HG03575 (cell line): ENCODE measurements around the gene SMG5.
"Not testable (repeated sequence)": the region's sequence is repeated elsewhere in the genome, so short reads cannot be mapped to it uniquely, and the experiment has no call there.

Experiments used
- ATAC-seq: cut with Tn5 transposase; IDR thresholded peaks from one replicate; pipeline ENCODE4 v1.9.1; 2021; ENCODE audit not compliant: unreplicated experiment, insufficient number of reproducible peaks, low FRiP score; ENCODE audit errors: extremely low read depth

Gene SMG5

GRCh38 chr1:156282479-156283222 is at the start of gene SMG5:
TSS of gene SMG5 (minus strand) at chr1:156282825. CDS start at chr1:156282680, 145 bp downstream.
- peak; percentile 56 for ATAC-seq

DNA sequence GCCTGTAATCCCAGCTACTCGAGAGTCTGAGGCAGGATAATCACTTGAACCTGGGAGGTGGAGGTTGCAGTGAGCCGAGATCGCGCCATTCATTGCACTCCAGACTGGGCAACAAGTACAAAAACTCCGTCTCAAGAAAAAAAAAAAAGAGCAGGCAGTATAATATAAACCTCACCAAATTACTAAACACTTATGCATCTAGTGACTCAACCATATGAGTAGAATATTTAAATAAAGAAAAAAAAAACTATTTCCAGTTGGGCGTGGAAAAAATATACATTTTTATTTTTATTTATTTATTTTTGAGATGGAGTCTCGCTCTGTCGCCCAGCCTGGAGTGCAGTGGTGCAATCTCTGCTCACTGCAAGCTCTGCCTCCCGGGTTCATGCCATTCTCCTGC is 40.6 kb upstream of the SMG5 start:
- not testable (repeated sequence) for ATAC-seq

DNA sequence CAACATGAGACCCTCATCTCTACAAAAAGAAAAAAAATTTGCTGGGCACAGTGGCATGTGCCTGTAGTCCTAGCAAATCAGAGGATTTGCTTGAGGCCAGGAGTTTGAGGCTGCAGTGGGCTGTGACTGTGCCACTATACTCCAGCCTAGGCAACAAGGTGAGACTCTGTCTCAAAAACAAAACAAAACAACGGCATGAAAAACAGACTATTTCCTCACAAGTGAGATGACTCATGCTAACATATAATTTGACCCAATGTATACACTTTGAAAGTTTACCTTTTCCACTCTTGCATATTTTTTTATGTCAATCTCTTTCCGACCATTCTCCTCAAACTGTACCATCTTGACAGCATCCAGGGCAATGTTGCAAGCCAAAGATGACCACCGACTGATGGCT is 37.9 kb upstream of the SMG5 start:
- no peak for ATAC-seq

DNA sequence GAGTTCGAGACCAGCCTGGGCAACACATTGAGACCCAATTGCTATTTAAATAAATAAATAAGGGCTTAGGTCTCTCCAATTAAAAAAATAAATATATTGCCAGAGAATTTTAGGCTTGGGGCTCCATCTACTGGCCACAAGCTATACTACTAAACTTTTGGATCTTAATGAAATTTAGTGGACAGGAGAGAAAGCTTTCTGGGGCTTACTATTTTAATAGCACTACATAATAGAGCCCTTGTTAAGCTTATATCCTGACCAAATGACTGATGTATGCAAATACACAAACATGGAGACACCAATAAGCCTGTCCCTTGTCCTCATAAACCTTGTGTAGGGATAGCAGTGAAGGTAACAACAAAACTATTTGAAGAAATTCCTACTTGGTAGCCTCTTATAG is 37.0 kb upstream of the SMG5 start:
- no peak for ATAC-seq

DNA sequence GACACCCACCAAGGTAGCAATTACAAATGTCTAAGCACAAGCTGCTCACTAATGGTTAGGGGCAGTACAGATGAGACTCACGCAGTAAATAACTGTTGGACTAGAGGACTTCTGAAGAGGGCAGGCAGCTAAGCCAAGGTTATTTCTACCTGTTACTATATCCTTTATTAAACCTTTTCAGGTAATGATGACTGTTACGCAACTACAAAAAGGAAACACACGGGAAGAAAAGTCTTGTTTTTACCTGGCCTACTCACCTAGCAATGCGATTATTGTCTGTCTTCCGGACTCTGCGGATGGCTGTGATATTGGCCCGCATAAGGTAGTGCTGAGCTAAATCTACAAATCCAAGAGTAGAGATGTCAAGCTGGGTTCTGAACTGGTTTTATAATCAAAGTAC is 34.3 kb upstream of the SMG5 start:
- ATAC-seq, result no peak

DNA sequence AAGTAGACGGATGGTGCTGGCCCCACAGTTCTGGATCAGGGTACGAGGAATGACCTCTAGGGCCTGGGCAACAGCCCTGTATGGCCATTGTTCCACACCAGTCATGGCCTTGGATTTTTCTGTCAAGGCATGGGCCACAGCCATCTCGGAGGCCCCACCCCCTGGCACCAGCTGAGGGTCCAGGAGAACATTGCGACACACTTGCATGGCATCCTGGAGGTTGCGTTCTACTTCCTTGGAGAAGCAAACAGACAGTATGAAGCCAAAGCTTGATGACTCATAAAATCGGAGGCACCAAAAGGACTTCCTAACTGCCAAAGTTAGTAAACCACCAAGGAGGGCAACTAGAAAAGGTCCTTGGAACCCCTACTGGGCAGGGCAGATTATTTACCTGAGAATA is 28.3 kb upstream of the SMG5 start:
- ATAC-seq, result no peak

GRCh38 chr1:156308078-156308477 is 25.5 kb upstream of the SMG5 start:
- no peak for ATAC-seq

GRCh38 chr1:156305215-156305614 is 22.6 kb upstream of the SMG5 start:
- no peak for ATAC-seq

DNA sequence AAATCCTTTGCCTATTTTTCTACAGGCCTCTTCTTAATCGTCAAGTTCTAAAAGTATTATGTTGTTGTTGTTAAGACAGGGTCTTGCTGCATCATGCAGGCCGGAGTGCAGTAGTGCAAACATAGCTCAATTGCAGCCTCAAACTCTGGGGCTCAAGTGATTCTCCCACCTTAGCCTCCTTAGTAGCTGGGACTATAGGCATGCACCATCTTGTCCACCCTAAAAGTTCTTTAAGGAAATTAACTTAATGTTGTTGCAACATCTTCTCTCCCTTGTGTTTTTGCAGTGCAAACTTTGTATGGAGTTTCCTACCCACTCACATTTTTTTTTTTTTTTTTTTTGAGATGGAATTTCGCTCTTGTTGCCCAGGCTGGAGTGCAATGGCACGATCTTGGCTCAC is 20.6 kb upstream of the SMG5 start:
- ATAC-seq, result no peak

GRCh38 chr1:156298852-156299357 is 16.3 kb upstream of the SMG5 start, which contains the start of gene VHLL:
TSS of gene VHLL (minus strand) at chr1:156299307. CDS start at chr1:156299189, 118 bp downstream.
- ATAC-seq, result no peak

- no peak for ATAC-seq
These were observed 12.8 kb upstream of the SMG5 start, which contains the start of gene GLMP for GRCh38 chr1:156295391-156295947. TSS of gene GLMP (minus strand) at chr1:156295679. CDS start at chr1:156295645, 34 bp downstream.

GRCh38 chr1:156293895-156294294 is 11.3 kb upstream of the SMG5 start:
- no peak for ATAC-seq

DNA sequence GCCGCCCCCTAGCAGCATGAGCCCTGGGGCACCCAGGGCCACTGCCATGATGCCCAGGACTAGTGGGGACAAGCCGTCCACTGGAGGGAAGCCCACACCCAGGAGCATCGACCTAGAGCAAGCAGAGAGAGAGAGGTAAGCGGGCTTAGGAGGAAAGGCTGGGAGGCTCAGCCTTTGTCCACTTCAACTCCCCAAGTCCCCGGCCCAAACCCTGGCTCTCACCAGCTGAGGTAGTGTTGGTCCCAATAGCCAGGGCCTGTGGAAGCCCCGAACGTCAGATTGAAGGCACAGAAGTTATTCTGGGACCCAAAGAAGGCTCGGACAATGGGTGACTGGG is 10.4 kb upstream of the SMG5 start:
- no peak for ATAC-seq

DNA sequence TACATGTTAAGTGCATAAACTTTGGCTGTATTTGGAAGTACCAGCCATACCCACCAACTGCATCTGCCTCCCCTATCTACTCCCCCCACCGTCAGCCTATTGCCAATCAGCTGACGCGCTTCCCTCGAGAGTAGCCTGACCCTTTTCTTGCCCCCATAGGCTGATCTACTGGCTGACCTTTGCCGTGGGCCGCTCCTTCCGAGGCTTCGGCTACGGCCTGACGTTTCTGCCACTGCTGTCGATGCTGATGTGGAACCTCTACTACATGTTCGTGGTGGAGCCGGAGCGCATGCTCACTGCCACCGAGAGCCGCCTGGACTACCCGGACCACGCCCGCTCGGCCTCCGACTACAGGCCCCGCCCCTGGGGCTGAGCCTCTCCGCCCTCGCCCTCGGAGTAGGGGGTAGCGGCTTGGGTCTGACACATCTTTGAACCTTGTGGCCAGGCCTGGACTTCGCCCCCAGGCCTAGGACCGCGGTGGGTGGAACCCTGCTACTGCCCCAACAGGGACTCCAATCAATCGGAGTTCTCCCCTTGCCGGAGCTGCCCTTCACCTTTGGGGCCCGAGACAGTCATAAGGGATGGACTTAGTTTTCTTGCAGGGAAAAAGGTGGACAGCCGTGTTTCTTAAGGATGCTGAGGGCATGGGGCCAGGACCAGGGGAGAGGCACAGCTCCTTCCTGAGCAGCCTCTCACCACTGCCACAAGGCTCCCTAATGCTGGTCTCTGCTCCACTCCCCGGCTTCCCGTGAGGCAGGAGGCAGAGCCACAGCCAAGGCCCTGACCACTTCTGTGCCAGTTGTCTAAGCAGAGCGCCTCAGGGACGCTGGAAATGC is 8.8 kb upstream of the SMG5 start:
- no peak for ATAC-seq

DNA sequence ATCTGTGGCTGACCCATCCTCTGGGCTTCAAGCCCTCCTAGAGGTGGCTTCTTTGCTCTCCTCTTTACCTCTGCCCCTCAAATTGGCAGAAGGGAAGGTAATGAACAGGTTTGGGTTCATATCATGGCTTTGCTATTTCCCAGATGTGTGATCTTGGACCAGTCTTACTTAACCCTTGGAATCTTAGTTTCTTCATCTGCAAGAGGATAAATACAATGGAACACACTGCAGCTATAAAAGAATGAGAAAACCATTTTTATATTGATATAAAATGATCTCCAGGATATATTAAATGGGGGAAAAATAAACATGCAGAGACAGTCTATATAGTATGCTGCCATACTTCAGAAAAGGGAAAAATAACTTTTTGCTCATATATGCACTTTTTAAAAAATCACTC is 7.2 kb upstream of the SMG5 start:
- no peak for ATAC-seq

DNA sequence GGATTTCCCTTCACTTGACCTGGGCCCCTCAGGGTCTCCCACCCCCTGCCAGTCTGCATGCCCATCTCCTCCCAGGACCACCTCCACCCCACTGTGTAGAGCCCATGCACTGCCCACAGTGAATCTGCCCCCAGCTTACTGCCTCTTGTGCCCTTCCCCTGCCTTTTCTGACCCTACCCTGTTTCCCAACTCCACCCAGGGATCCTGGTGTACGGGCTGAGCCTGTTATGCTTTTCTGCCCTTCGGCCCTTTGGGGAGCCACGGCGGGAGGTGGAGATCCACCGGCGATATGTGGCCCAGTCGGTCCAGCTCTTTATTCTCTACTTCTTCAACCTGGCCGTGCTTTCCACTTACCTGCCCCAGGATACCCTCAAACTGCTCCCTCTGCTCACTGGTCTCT is 3.4 kb upstream of the SMG5 start:
- ATAC-seq, result no peak

DNA sequence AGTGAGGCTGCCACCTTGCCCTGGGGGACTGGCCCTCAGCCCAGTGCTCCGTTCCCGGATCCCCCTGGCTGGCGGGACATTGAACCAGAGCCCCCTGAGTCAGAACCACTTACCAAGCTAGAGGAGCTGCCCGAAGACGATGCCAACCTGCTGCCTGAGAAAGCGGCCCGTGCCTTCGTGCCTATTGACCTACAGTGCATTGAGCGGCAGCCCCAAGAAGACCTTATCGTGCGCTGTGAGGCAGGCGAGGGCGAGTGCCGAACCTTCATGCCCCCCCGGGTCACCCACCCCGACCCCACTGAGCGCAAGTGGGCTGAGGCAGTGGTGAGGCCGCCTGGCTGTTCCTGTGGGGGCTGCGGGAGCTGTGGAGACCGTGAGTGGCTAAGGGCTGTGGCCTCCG is 2.8 kb upstream of the SMG5 start:
- ATAC-seq, result no peak

DNA sequence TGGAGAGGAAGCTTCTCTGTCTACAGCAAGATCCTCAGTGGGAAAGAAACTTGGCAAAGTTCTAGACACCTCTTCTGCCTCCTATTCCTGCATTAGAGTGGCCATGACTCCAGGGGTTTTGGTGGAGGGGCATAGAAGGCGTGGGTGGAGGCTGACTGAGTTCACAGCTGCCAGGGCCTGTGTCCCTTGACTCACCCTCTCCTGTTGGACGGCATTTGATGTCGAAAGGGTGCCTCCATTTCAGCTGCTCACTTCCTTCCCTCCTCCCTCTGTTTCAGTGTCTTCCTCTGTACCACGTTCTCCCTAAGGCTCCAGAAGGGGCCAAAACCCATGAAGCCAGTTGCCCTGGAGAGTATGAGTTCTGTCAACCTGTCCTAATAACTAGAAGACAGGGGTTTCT is 2.1 kb upstream of the SMG5 start:
- ATAC-seq, result no peak

- ATAC-seq, result no peak
These were observed 1.5 kb upstream of the SMG5 start, which contains the start of gene TMEM79 for GRCh38 chr1:156284112-156284511. TSS of gene TMEM79 (plus strand) at chr1:156284325. CDS start at chr1:156285227, 902 bp downstream.

- ATAC-seq, result no peak
These were observed 896 bp upstream of the SMG5 start for GRCh38 chr1:156283521-156283920.
